Keratinocyte (primary cell): ENCODE measurements around the gene LGR4.

ENCODE experiments used
- EZH2 ChIP-seq: IDR thresholded peaks from one replicate; pipeline ENCODE4 v1.6.1; 2012; ENCODE audit warnings: inconsistent platforms, mild to moderate bottlenecking, low read length, moderate library complexity
- TF ChIP-seq, protein P1 (sequence below), 3 experiments: IDR thresholded peaks in 1 of 3; conservative IDR thresholded peaks in 1 of 3; optimal IDR thresholded peaks in 1 of 3; 2 replicates in 2 of 3; 3 replicates in 1 of 3; pipeline versions ENCODE3 to v1.5.1; 2011; ENCODE audit warnings: low read length in 3 of 3, mild to moderate bottlenecking in 3 of 3, moderate library complexity in 2 of 3, control low read depth in 1 of 3, inconsistent platforms in 1 of 3; ENCODE audit not compliant: insufficient read depth in 2 of 3; ENCODE audit errors: extremely low read depth in 1 of 3

DNA sequence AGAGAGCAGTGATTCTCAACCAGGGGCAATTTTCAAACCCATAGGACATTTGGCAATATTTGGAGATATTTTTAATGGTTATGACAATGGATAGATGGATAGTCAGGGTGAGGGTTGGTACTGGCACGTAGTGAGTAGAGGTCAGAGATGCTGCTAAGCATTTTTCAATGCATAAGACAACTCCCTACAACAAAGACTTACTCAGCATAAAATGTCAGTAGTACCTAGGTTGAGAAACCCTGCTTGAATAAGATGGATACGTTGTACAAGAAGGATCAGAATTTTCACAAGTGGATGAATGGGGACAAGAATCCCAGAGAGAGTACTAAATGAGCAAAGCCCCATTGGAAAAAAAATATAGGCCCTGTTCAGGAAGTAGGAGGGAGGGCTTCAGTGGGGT is 45.9 kb upstream of the LGR4 start:
- TF ChIP-seq, protein P1, sequence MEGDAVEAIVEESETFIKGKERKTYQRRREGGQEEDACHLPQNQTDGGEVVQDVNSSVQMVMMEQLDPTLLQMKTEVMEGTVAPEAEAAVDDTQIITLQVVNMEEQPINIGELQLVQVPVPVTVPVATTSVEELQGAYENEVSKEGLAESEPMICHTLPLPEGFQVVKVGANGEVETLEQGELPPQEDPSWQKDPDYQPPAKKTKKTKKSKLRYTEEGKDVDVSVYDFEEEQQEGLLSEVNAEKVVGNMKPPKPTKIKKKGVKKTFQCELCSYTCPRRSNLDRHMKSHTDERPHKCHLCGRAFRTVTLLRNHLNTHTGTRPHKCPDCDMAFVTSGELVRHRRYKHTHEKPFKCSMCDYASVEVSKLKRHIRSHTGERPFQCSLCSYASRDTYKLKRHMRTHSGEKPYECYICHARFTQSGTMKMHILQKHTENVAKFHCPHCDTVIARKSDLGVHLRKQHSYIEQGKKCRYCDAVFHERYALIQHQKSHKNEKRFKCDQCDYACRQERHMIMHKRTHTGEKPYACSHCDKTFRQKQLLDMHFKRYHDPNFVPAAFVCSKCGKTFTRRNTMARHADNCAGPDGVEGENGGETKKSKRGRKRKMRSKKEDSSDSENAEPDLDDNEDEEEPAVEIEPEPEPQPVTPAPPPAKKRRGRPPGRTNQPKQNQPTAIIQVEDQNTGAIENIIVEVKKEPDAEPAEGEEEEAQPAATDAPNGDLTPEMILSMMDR (optimal IDR thresholded peaks at IDR 0.05 in 1 of 3, IDR thresholded peaks at IDR 0.05 in 1 of 3, conservative IDR thresholded peaks at IDR 0.05 in 1 of 3; ENCODE audit: extremely low read depth in 1 of 3, insufficient read depth in 2 of 3, low read length in 3 of 3), result no peak
- TF ChIP-seq EZH2, result no peak
